Panc1 (cell line): ENCODE results near the gene OGDH. TPM values are rescaled to one million over a fixed set of nuclear protein-coding genes. Genes with fewer than 3 reads are reported as not detected.

Experiments used
- ATAC-seq: fragments of 200-7000 bp; cut with Tn5 transposase; 2 replicates; pipeline ENCODE4 v1.9.1; 2020; ENCODE audit warnings: mild to moderate bottlenecking, moderate library complexity
- BruUV-seq: library from RNA; stranded (reverse); fragments of 400-500 nt; replicated peaks from 2 replicates; lab custom pipeline; 2021; lab: Mats Ljungman, UMichigan
- CTCF ChIA-PET: fragments of 300-600 bp; sonication (Branson Sonifier 250); formaldehyde crosslinking; loops from one replicate; lab custom pipeline; 2022; ENCODE audit warnings: antibody characterized with exemption; lab: Charles Lee
- POLR2A ChIA-PET: fragments of 300-600 bp; sonication (Branson Sonifier 250); formaldehyde crosslinking; loops from one replicate; lab custom pipeline; 2022; ENCODE audit warnings: antibody characterized with exemption; lab: Charles Lee
- DNase-seq: peaks from one replicate; pipeline ENCODE4 v3.0.0-alpha.2; 2010; ENCODE audit warnings: low read depth, low spot score
- H3K27ac ChIP-seq: 2 replicates; pipeline ENCODE4 v1.5.1; 2011; ENCODE audit warnings: mild to moderate bottlenecking, low read length, inconsistent platforms
- H3K27me3 ChIP-seq: fragments of 200-500 bp; sonication (Bioruptor generic); 2 replicates; pipeline ENCODE4 v1.6.0; 2014; ENCODE audit warnings: low read length, inconsistent platforms; ENCODE audit not compliant: control insufficient read depth, insufficient read depth
- H3K36me3 ChIP-seq: fragments of 200-500 bp; sonication (Bioruptor generic); 2 replicates; pipeline ENCODE4 v1.5.1; 2014; ENCODE audit warnings: inconsistent platforms, mild to moderate bottlenecking, low read length, moderate library complexity; ENCODE audit not compliant: control insufficient read depth, insufficient read depth
- H3K4me1 ChIP-seq: 2 replicates; pipeline ENCODE4 v1.5.1; 2011; ENCODE audit warnings: inconsistent platforms, mild to moderate bottlenecking, low read length, moderate library complexity; ENCODE audit not compliant: control insufficient read depth, insufficient read depth
- H3K4me3 ChIP-seq, 2 experiments: 2 replicates each; pipeline ENCODE4 v1.5.1; 2011 to 2012; ENCODE audit warnings: low read depth in 2 of 2, low read length in 2 of 2, mild to moderate bottlenecking in 2 of 2, inconsistent platforms in 1 of 2, moderate library complexity in 1 of 2
- H3K9me3 ChIP-seq: fragments of 200-500 bp; sonication (Bioruptor generic); 2 replicates; pipeline ENCODE4 v1.5.1; 2014; ENCODE audit warnings: low read depth, mild to moderate bottlenecking, inconsistent platforms, low read length, moderate library complexity; ENCODE audit not compliant: control insufficient read depth, insufficient read depth
- CTCF ChIP-seq: fragments of 450-650 bp; IDR thresholded peaks from 2 replicates; pipeline ENCODE4 v1.5.1; 2017; ENCODE audit warnings: mild to moderate bottlenecking
- POLR2AphosphoS5 ChIP-seq: IDR thresholded peaks from 2 replicates; pipeline ENCODE4 v1.6.1; 2012; ENCODE audit warnings: mild to moderate bottlenecking, low read depth, low read length, moderate library complexity
- SIN3A ChIP-seq: IDR thresholded peaks from 2 replicates; pipeline ENCODE4 v1.6.1; 2012; ENCODE audit warnings: low read depth, mild to moderate bottlenecking, low read length, moderate library complexity, borderline replicate concordance; ENCODE audit not compliant: insufficient read depth
- TCF7L2 ChIP-seq: IDR thresholded peaks from 2 replicates; pipeline ENCODE4 v1.6.1; 2011; ENCODE audit warnings: mild to moderate bottlenecking, low read depth, low read length, inconsistent platforms
- in situ Hi-C: cut with HindIII; loops from 2 replicates; pipeline ENCODE4 v1.10.0; 2016; ENCODE audit warnings: low sequenced_read_pairs, low pct_unique_long_range_greater_than_20kb
- intact Hi-C: fragments of 100-400 bp; cut with micrococcal nuclease; formaldehyde crosslinking; loops from one replicate; pipeline ENCODE4 v1.10.0; 2022; ENCODE audit not compliant: unreplicated experiment
- total RNA-seq: library from RNA; stranded (reverse); gene quantifications from one replicate; pipeline ENCODE4 v1.2.1, GENCODE V29; 2021; ENCODE audit not compliant: unreplicated experiment
- TF ChIP-seq, protein P1 (sequence below), 2 experiments: IDR thresholded peaks; 2 replicates each; pipeline ENCODE4 v1.6.1; 2011 to 2012; ENCODE audit warnings: low read depth in 2 of 2, control low read depth in 1 of 2, low read length in 1 of 2, mild to moderate bottlenecking in 1 of 2, moderate library complexity in 1 of 2; ENCODE audit not compliant: insufficient read depth in 1 of 2

Gene OGDH
- total RNA-seq, 1 experiment from 2014 or later, result 166 TPM

DNA sequence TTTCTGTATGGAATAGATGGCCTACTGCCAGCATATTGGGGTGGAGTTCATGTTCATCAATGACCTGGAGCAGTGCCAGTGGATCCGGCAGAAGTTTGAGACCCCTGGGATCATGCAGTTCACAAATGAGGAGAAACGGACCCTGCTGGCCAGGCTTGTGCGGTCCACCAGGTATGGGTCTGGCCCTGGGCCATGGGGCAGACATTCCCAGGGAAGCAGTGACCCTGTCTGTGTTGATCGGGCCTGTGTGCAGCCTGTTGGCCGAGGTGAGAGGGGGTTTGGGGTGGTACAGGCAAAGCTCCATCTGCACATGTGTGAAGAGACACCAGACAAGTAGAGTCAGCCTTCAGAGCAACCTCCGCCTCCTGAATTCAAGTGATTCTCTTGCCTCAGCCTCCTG, 67.3 kb downstream of the OGDH start:
- CTCF ChIA-PET, result no interaction called here
- H3K4me1 ChIP-seq, result no peaks in the 10 kb centered on the region
- in situ Hi-C loops, result no loop called here
- H3K27ac ChIP-seq, result no peak overlapping the region
- POLR2A ChIA-PET, result no interaction called here
- H3K4me3 ChIP-seq, result no peak overlapping the region
- no peaks in the 10 kb centered on the region for H3K9me3 ChIP-seq
- DNase-seq, result no peak
- intact Hi-C loops, result no loop called here
- TF ChIP-seq POLR2AphosphoS5, result no peak
- TF ChIP-seq TCF7L2, result no peak
- no peak for TF ChIP-seq SIN3A
- TF ChIP-seq, protein P1, sequence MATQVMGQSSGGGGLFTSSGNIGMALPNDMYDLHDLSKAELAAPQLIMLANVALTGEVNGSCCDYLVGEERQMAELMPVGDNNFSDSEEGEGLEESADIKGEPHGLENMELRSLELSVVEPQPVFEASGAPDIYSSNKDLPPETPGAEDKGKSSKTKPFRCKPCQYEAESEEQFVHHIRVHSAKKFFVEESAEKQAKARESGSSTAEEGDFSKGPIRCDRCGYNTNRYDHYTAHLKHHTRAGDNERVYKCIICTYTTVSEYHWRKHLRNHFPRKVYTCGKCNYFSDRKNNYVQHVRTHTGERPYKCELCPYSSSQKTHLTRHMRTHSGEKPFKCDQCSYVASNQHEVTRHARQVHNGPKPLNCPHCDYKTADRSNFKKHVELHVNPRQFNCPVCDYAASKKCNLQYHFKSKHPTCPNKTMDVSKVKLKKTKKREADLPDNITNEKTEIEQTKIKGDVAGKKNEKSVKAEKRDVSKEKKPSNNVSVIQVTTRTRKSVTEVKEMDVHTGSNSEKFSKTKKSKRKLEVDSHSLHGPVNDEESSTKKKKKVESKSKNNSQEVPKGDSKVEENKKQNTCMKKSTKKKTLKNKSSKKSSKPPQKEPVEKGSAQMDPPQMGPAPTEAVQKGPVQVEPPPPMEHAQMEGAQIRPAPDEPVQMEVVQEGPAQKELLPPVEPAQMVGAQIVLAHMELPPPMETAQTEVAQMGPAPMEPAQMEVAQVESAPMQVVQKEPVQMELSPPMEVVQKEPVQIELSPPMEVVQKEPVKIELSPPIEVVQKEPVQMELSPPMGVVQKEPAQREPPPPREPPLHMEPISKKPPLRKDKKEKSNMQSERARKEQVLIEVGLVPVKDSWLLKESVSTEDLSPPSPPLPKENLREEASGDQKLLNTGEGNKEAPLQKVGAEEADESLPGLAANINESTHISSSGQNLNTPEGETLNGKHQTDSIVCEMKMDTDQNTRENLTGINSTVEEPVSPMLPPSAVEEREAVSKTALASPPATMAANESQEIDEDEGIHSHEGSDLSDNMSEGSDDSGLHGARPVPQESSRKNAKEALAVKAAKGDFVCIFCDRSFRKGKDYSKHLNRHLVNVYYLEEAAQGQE (IDR thresholded peaks at IDR 0.05; ENCODE audit: insufficient read depth in 1 of 2, low read depth in 2 of 2, low read length in 1 of 2), result no peak
- no peak for TF ChIP-seq CTCF
- H3K36me3 ChIP-seq, result peaks cover 2% of the 10 kb centered on the region; the same call in 1 of the 2 replicates
- H3K27me3 ChIP-seq, result no peaks in the 10 kb centered on the region
- ATAC-seq, result no peak
- no TSS peak for BruUV-seq

DNA sequence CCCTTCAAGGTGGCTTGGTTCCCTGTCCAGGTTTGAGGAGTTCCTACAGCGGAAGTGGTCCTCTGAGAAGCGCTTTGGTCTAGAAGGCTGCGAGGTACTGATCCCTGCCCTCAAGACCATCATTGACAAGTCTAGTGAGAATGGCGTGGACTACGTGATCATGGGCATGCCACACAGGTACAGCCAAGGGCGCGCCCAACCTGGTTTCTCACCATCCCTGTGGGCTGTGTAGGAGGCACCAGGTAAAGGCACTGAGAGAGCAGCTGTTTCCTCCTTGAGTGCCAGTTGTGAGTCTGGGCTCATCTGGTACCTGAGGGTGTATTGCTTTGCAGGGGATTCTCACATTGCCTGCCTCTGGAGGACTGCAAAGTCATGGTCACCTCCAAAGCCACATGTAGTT, 68.0 kb downstream of the OGDH start:
- no peak overlapping the region for H3K27ac ChIP-seq
- ChIA-PET POLR2A (no interaction called here), CTCF (no interaction called here)
- H3K36me3 ChIP-seq, result peaks cover 2% of the 10 kb centered on the region; the same call in 1 of the 2 replicates
- H3K9me3 ChIP-seq, result no peaks in the 10 kb centered on the region
- intact Hi-C loops (no loop called here), in situ Hi-C loops (no loop called here)
- H3K4me3 ChIP-seq, result no peak overlapping the region
- H3K4me1 ChIP-seq, result no peaks in the 10 kb centered on the region
- no peak for ATAC-seq
- no peaks in the 10 kb centered on the region for H3K27me3 ChIP-seq
- no peak for DNase-seq
- no peak for TF ChIP-seq POLR2AphosphoS5
- no peak for TF ChIP-seq SIN3A
- TF ChIP-seq, protein P1 (IDR thresholded peaks at IDR 0.05; ENCODE audit: insufficient read depth in 1 of 2, low read depth in 2 of 2, low read length in 1 of 2), result no peak
- no peak for TF ChIP-seq TCF7L2
- no peak for TF ChIP-seq CTCF
- no TSS peak for BruUV-seq
